Duodenal mucosa (tissue), 2 donors: Measurements from ENCODE around the gene MED26.
A peak's percentile ranks its signal among the peaks of the same experiment; 100 is the strongest.

Source experiments
- H3K27ac ChIP-seq: one replicate; pipeline ENCODE4 v1.7.0; 2013; ENCODE audit warnings: low read depth, low read length
- H3K27me3 ChIP-seq, 2 donors: one replicate each; pipeline ENCODE4 v1.7.0; 2013; ENCODE audit warnings: low read length in 2 of 2, control low read depth in 1 of 2; ENCODE audit not compliant: insufficient read depth in 2 of 2, control insufficient read depth in 1 of 2
- H3K36me3 ChIP-seq, 2 donors: one replicate each; pipeline ENCODE4 v1.7.0; 2013; ENCODE audit warnings: low read length in 2 of 2, control low read depth in 1 of 2; ENCODE audit not compliant: insufficient read depth in 2 of 2, control insufficient read depth in 1 of 2
- H3K4me1 ChIP-seq, 2 donors: one replicate each; pipeline ENCODE4 v1.7.0; 2013; ENCODE audit warnings: low read length in 2 of 2, control low read depth in 1 of 2; ENCODE audit not compliant: insufficient read depth in 2 of 2, control insufficient read depth in 1 of 2
- H3K4me3 ChIP-seq, 2 donors: one replicate each; pipeline ENCODE4 v1.7.0; 2013; ENCODE audit warnings: low read length in 2 of 2, low read depth in 1 of 2
- H3K9ac ChIP-seq, 2 donors: one replicate each; pipeline ENCODE4 v1.7.0; 2013; ENCODE audit warnings: low read length in 2 of 2, low read depth in 1 of 2
- H3K9me3 ChIP-seq, 2 donors: one replicate each; pipeline ENCODE4 v1.7.0; 2013; ENCODE audit warnings: low read length in 2 of 2, control low read depth in 1 of 2; ENCODE audit not compliant: control insufficient read depth in 1 of 2

MED26 gene

GRCh38 chr19:16576690-16577530, 51.1 kb downstream of the MED26 start:
- H3K27ac ChIP-seq = no peak overlapping the region
- H3K4me1 ChIP-seq = peaks cover 27 to 31% of the 10 kb centered on the region in 2 donors

DNA sequence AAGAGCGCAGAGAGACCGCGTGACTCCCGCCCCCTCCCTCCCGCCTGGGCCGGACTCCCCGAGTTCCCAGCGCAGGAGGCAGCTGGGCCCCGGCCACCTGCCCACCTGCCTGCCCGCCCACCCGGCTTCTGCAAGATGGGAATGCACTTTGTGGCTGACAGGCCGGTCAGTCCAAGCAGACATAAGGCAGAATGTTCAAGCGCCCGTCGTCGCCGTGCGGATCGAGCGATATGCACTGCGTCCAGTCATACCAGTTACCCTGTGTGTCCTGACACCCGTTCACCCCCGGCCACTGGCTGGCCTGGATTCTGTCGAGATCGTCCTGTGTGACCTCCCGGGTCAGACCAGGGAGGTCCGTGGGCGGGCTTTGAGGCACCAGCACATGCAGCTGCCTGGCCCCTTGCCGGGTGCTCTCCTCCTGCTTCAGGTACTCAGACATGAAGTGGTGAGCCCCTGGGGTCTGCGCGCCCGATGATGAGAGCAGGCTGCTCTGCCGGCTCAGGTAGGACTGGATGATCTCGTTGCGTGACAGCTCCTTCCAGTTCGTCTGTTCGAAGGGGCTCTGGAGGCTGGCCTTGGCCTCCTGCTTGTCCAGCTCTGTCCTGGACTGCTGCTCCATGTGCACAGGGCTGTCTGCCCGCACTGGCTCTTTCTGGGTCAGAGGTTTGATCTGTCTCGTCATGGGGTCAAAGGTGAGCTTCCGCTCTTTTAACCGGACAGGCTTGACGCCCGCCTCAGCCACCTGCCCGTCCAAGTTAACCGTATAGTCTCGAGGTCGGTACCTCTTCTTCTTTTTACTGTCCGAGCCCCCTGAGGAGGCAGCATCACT, 51.9 kb downstream of the MED26 start:
- H3K9ac ChIP-seq = no peak overlapping the region
- no peak overlapping the region for H3K27ac ChIP-seq
- peaks cover 12 to 40% of the 10 kb centered on the region in 2 donors for H3K36me3 ChIP-seq
- no peaks in the 10 kb centered on the region for H3K9me3 ChIP-seq
- H3K4me1 ChIP-seq = peaks cover 26 to 29% of the 10 kb centered on the region in 2 donors
- no peaks in the 10 kb centered on the region for H3K27me3 ChIP-seq
- H3K4me3 ChIP-seq = no peak overlapping the region

More at GRCh38 chr19:16576690-16577530, 51.1 kb downstream of the MED26 start:
- Histone ChIP-seq H3K9me3 (no peaks in the 10 kb centered on the region), H3K9ac (no peak overlapping the region), H3K27me3 (no peaks in the 10 kb centered on the region), H3K4me3 (no peak overlapping the region), H3K36me3 (peaks cover 16 to 46% of the 10 kb centered on the region in 2 donors)

DNA sequence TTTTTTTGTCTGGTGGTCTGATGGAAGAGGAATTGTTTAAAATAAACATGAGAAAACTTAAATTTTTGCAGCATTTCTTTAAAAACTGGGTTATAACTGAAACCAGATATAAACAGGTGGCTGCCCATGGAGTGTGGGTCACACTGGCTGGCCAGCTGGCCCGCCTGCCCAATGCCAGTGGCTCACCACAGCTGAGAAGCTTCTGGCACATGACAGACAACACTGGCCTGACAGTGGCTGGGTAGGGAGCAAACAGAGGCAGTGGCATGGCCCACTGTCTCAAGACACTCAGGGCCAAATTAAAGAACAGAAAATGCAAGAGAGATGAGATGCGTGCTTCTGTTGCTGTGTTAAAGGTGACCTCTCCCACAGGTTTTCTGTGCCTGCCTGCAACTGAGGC, 52.7 kb downstream of the MED26 start:
- H3K27me3 ChIP-seq = no peaks in the 10 kb centered on the region
- H3K27ac ChIP-seq = no peak overlapping the region
- no peaks in the 10 kb centered on the region for H3K9me3 ChIP-seq
- no peak overlapping the region for H3K9ac ChIP-seq
- no peak overlapping the region for H3K4me3 ChIP-seq
- peaks cover 32% of the 10 kb centered on the region in 2 donors for H3K4me1 ChIP-seq
- peaks cover 8 to 35% of the 10 kb centered on the region in 2 donors for H3K36me3 ChIP-seq

- H3K9ac ChIP-seq = peak overlapping the region; percentile 20 to 21
- H3K27ac ChIP-seq = no peak overlapping the region
- no peaks in the 10 kb centered on the region for H3K27me3 ChIP-seq
- H3K4me1 ChIP-seq = peaks cover 35 to 37% of the 10 kb centered on the region in 2 donors
- no peaks in the 10 kb centered on the region for H3K9me3 ChIP-seq
- H3K4me3 ChIP-seq = peak overlapping the region; percentile 94 to 99
- H3K36me3 ChIP-seq = peaks cover 3 to 33% of the 10 kb centered on the region in 2 donors
These were observed 54.1 kb downstream of the MED26 start for GRCh38 chr19:16573925-16574324.

DNA sequence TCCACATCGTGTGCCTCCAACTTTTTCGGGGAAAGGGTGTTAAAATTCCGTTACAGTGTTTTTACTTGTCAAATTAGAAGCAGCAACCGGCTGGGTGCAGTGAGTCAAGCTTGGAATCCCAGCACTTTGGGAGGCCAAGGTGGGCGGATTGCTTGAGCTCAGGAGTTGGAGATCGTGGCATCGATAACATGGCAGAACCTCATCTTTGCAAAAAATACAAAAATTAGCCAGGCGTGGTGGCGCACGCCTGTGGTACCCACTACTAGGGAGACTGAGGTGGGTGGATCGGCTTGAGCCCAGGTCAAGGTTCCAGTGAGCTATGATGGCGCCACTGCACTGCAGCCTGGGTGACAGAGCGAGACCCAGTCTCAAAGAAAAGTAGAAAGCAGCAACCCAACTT, 54.7 kb downstream of the MED26 start:
- Histone ChIP-seq H3K4me1 (peaks cover 35 to 37% of the 10 kb centered on the region in 2 donors), H3K27ac (no peak overlapping the region), H3K9ac (peak overlapping the region; percentile 52 to 97), H3K27me3 (no peaks in the 10 kb centered on the region), H3K9me3 (no peaks in the 10 kb centered on the region), H3K4me3 (peak overlapping the region; percentile 94 to 99), H3K36me3 (peaks cover 3 to 33% of the 10 kb centered on the region in 2 donors)

- H3K9ac ChIP-seq = peak within 1 kb of the TSS; percentile 88 to 97
- H3K9me3 ChIP-seq = no peaks in the 10 kb centered on the region
- H3K4me1 ChIP-seq = peaks cover 35 to 37% of the 10 kb centered on the region in 2 donors
- H3K4me3 ChIP-seq = peak within 1 kb of the TSS; percentile 95 to 99
- peaks cover 3 to 33% of the 10 kb centered on the region in 2 donors for H3K36me3 ChIP-seq
- H3K27ac ChIP-seq = peak within 1 kb of the TSS; percentile 81
- H3K27me3 ChIP-seq = no peaks in the 10 kb centered on the region
These were observed 55.4 kb downstream of the MED26 start, which contains the start of gene SLC35E1 for GRCh38 chr19:16572332-16573211. Gene SLC35E1 (minus strand): TSS chr19:16572415. CDS start chr19:16572364, 51 bp downstream.

- Histone ChIP-seq H3K27me3 (no peaks in the 10 kb centered on the region), H3K9ac (peak overlapping the region; percentile 77 to 88), H3K4me1 (peaks cover 35 to 37% of the 10 kb centered on the region in 2 donors), H3K4me3 (peak overlapping the region; percentile 87 to 95), H3K9me3 (no peaks in the 10 kb centered on the region), H3K36me3 (peaks cover 3 to 33% of the 10 kb centered on the region in 2 donors), H3K27ac (peak overlapping the region; percentile 70)
These were observed 56.1 kb downstream of the MED26 start for GRCh38 chr19:16571822-16572331.

DNA sequence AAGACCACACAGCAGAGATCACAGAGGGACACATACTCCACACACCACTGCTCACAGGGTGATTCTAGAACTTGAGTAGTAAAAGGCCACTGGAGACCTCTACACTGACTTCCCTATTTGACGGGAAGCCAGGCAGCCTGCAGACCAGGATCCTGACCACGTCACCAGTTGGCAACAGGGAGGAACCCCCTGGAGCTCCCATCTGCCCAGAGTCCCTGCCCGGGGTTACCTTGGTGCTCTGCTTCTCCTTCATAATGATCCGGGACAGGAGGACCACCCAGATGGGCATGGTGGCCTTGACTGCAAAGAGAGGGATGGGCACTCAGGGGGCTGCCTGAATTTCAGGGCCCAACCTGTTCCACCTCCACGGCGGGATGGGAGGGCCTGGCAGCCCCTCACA, 56.7 kb downstream of the MED26 start:
- H3K4me1 ChIP-seq = peaks cover 35 to 37% of the 10 kb centered on the region in 2 donors
- peak overlapping the region; percentile 77 to 88 for H3K9ac ChIP-seq
- H3K27me3 ChIP-seq = no peaks in the 10 kb centered on the region
- H3K4me3 ChIP-seq = peak overlapping the region; percentile 87 to 95
- peaks cover 6 to 33% of the 10 kb centered on the region in 2 donors for H3K36me3 ChIP-seq
- no peaks in the 10 kb centered on the region for H3K9me3 ChIP-seq
- no peak overlapping the region for H3K27ac ChIP-seq

DNA sequence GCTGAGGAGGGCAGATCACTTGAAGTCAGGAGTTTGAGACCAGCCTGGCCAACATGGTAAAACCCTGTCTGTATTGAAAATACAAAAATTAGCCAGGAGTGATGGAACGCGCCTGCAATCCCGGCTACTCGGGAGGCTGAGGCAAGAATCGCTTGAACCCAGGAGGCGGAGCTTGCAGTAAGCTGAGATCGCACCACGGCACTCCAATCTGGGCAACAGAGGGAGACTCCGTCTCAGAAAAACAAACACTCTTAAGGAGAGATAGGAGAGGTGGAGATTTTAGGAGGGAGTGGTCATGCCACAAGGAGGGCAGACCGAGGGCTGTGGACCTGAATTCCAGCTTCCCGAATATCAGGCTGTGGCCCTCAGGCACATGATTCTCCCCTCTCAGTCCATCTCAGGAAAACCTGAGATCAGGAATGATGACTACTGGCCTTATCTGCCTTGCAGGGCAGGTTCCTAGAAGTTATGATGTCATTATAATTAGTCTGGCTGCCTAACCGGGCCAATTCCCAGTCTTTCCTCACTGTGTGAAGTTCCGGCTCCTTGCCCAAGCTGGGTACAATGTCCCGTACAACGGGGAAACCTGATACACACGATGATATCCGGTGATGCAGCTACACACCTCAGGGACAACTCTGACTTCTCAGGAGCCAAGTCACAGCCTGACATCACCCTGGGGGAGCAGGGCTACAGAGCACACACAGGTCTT, 58.2 kb downstream of the MED26 start:
- Histone ChIP-seq H3K27ac (no peak overlapping the region), H3K36me3 (peaks cover 8 to 34% of the 10 kb centered on the region in 2 donors), H3K4me1 (peaks cover 32 to 37% of the 10 kb centered on the region in 2 donors), H3K4me3 (no peak overlapping the region), H3K9ac (no peak overlapping the region), H3K27me3 (no peaks in the 10 kb centered on the region), H3K9me3 (no peaks in the 10 kb centered on the region)
